NCI-H2196 treated with DMSO at 0.1 percent for 48 hours (cell line): ENCODE results near the gene TNFRSF8.

Experiments
- DNase-seq: peaks from one replicate; lab custom pipeline; 2025; ENCODE audit not compliant: unreplicated experiment; lab: John Stamatoyannopoulos, UW

TNFRSF8 gene

DNA sequence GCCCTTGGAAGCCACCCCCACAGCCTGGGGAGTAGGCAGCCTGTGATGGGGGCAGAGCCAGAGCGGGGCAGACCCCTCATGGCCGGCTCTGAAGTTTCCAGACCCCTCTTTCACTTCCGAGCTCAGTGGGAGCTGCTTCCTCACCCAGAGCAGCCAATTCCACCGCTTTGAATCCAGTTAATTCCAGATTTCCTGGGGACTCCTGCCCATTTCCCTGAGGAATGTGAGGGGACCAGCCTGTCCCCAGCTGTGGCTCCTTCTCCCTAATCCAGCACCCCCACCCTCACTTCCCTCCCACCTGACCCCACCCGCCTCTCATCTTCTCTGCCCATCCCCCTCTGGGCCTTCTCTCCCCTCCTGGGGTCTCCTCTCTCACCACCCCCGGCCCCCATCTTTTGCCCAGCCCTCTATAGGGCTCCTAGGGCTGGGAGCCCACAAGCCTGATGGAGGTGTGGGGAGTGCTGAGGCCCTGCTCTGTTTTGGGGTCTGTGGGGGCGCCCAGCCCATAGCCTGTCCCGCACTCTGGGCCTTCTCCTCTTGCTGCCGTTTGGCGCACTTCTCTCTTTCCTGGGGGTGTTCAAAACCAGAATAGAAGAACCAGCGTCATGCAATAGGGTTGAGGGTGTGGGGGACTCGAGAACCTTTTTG, 77.5 kb downstream of the TNFRSF8 start:
- no peak for DNase-seq

DNA sequence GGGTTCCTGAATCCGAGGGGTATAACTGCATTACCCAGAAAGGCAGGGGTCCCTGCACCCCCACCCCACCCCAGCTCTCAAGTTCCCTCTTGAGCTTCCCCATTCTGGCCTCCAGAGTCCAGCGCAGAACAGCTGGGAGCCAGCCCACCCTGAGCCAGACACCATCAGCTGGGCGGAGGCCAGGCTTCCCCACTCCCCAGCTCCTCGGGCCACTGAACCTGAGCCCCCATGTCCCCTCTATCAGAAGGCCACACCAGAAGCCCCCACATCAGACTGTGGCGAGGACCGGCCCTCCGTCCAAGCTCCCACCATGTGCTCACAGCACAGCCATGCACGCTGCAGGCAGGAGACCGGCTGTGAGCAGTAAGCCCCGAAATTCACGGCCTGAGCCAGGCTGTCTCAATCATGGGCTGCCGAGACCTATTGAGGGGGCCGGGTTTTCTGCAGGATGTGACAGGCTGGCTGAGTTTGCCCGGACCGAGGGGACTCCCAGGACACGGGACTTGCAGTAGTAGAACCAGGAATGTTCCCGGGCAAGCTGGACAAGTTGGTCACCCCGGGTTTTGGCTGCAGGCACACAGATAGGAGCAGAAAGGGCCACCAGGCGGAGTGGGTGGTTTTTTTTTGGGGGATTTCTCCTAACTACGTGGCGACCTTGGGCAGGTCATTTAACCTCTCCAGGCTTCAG, 78.2 kb downstream of the TNFRSF8 start:
- no peak for DNase-seq

DNA sequence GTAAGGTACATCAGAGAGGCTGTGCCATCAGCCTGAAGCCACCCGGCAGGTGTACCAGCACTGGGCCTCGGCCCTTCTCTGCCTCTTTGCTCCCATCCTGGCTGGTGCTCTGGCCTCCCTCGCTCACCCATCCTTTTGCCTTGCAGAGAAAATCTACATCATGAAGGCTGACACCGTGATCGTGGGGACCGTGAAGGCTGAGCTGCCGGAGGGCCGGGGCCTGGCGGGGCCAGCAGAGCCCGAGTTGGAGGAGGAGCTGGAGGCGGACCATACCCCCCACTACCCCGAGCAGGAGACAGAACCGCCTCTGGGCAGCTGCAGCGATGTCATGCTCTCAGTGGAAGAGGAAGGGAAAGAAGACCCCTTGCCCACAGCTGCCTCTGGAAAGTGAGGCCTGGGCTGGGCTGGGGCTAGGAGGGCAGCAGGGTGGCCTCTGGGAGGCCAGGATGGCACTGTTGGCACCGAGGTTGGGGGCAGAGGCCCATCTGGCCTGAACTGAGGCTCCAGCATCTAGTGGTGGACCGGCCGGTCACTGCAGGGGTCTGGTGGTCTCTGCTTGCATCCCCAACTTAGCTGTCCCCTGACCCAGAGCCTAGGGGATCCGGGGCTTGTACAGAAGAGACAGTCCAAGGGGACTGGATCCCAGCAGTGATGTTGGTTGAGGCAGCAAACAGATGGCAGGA, 79.2 kb downstream of the TNFRSF8 start:
- DNase-seq, result no peak

DNA sequence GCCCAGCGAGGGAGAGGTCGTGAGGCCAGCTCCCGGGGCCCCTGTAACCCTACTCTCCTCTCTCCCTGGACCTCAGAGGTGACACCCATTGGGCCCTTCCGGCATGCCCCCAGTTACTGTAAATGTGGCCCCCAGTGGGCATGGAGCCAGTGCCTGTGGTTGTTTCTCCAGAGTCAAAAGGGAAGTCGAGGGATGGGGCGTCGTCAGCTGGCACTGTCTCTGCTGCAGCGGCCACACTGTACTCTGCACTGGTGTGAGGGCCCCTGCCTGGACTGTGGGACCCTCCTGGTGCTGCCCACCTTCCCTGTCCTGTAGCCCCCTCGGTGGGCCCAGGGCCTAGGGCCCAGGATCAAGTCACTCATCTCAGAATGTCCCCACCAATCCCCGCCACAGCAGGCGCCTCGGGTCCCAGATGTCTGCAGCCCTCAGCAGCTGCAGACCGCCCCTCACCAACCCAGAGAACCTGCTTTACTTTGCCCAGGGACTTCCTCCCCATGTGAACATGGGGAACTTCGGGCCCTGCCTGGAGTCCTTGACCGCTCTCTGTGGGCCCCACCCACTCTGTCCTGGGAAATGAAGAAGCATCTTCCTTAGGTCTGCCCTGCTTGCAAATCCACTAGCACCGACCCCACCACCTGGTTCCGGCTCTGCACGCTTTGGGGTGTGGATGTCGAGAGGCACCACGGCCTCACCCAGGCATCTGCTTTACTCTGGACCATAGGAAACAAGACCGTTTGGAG, 80.0 kb downstream of the TNFRSF8 start:
- no peak for DNase-seq

DNA sequence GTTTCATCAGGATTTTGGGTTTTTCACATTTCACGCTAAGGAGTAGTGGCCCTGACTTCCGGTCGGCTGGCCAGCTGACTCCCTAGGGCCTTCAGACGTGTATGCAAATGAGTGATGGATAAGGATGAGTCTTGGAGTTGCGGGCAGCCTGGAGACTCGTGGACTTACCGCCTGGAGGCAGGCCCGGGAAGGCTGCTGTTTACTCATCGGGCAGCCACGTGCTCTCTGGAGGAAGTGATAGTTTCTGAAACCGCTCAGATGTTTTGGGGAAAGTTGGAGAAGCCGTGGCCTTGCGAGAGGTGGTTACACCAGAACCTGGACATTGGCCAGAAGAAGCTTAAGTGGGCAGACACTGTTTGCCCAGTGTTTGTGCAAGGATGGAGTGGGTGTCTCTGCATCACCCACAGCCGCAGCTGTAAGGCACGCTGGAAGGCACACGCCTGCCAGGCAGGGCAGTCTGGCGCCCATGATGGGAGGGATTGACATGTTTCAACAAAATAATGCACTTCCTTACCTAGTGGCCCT, 80.6 kb downstream of the TNFRSF8 start:
- no peak for DNase-seq

DNA sequence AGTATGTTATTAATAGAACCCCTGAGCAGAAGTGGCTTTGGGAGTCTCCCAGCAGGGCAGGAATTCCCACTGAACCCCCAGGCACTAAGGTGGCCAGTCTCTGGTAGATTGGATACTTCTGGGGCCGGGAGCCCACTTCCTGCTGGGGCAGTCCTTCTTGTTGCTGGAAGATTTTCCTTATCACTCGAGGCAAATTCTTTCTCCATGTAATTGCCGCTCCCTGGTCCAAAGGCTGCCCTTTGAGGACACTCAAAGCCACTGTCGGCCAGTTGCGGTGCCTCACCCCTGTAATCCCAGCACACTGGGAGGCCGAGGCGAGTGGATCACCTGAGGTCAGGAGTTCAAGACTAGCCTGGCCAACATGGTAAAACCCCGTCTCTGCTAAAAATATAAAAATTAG, 81.1 kb downstream of the TNFRSF8 start:
- DNase-seq, result no peak

DNA sequence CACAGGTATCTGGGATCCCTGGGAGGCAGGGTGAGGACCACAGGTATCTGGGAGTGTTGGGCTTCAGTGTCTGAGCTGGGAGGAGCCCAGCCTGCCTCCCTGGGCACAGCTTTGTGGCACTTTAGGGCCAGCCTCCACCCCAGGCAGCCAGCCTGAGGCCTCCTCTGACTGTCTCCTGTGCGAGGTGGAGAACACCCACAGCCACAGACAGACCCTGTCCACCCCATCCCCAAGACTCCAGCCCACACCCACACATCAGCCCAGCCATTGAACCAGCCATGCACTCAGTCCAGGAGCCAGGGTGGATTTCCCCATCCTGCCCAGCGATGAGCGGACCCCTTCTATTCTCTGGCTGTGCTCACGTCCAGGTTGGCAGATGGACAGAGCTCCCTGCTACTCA, 81.9 kb downstream of the TNFRSF8 start:
- no peak for DNase-seq

DNA sequence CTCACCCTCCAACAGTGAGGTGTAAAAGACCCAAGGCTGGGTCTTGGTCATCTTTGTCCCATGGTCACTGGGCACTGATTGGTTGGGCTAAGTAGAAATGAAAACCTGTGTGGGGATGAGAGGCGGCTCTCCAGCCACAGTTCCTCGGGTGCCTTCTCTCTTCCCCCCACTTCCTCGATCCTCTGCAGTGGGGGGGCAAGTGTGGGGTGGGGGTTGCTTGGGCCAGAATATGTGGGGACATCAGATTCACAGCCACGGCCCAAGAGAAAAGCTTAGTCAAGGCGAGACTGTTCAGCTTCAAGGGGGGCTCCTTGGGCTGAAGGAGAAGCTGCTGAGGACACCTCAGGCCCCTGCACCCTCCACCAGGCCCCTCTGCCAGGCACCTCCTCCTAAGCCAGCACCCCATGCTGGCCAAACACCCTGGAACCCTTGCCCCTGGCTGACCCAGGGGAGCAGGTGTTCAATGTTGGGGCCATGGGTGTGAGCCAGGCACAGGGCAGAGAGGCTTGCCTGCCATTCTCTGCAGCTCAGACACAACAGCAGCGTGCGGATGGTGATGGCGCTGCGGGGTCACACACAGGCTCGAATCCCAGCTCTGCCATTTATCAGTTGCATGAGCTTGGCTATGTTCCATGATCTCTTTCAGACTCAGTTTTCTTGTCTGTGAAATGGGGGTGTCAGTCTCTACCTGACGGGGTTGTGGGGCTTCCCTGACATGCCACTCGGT, 82.7 kb downstream of the TNFRSF8 start:
- no peak for DNase-seq

DNA sequence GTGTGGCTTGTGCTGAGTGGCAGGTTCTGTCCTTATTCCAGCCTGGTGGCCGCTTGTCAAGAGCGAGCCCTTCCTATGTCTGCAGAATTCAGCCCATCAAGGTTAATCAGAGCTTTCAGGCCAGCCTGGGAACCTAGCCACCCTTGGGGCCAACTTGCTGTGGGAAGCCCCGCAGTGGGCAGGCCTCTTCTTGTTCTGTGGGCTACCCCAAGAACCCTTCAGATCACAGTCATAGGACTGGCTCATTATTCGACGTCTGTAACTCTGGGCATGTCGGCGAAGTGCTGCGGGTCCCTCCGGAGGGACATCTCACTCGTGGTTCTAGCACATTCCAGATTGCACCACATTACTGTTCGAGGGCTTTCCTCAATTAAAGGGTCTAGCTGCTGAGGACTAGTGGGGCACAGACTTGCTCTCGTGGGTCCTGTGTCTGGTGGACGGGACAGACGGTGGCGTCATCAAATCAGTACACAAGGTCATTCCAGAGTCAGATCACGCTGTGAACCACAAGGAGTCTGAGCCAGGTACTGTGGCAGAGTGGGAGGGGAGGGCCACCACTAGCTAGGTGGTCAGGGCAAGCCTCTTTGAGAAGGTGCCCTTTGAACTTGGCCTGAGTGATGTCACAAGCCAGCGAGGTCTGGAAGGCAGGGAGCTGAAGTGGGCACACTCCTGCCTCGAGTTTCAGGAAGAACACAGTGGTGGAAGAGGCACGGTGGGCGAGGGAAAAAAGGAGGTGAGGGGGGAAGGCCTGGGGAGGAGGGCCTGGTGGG, 83.4 kb downstream of the TNFRSF8 start:
- no peak for DNase-seq

DNA sequence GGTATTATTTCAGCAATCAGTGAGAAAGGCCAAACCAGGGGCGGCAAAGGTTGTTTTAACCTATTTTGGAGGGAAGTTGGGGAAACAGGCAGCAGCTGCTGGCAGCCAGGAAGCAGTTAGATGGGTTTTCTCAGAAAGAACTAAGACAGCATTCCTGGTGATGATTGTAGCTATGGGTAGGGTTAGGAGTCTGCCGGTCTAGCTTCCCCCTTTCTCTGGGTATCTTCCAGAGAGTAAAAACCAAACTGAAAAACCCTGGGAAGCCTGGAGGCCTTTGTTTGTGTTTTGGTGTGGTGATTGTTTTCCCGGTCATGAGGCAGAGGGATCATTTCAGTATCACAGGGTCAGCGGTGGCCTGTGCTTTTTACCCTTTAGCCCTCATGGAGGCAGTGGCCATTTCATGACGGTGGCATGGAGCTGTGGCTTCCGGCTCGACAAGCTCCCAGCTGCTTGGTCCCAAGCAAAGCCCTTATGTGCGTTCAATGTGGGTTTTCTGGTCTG, 84.1 kb downstream of the TNFRSF8 start:
- no peak for DNase-seq

DNA sequence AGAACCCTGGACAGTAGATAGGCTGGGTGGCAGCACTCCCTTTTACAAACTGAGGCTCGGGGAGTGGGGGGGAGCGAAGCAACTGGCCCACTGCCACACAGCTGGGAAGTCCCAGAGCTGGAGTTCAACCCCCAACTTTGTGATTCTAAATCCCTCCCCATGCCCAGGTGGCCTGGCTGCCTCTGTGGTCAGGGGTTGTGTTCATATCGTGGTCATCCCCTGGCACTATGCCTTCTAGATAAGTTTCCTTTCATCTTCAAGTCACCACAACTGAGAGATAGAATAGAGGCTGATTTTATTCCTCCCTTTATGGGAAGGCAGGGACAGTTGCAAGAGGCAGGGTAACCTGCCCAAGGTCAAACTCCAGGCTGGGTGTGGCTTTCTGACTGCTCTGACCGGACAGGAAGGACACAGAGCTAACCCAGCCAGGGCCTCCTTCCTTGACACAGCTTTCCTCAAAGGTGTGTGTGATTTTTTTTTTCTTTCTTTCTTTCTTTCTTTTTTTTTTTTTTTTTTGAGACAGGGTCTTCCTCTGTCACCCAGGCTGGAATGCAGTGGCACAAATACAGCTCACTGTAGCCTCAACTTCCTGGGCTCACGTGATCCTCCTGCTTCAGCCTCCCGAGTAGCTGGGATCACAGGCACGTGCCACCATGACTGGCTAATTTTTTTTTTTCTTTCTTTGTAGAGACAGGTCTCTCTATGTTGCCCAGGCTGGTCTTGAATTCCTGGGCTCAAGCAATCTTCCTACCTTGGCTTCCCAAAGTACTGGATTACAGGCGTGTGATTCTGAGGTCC, 85.3 kb downstream of the TNFRSF8 start:
- no peak for DNase-seq

DNA sequence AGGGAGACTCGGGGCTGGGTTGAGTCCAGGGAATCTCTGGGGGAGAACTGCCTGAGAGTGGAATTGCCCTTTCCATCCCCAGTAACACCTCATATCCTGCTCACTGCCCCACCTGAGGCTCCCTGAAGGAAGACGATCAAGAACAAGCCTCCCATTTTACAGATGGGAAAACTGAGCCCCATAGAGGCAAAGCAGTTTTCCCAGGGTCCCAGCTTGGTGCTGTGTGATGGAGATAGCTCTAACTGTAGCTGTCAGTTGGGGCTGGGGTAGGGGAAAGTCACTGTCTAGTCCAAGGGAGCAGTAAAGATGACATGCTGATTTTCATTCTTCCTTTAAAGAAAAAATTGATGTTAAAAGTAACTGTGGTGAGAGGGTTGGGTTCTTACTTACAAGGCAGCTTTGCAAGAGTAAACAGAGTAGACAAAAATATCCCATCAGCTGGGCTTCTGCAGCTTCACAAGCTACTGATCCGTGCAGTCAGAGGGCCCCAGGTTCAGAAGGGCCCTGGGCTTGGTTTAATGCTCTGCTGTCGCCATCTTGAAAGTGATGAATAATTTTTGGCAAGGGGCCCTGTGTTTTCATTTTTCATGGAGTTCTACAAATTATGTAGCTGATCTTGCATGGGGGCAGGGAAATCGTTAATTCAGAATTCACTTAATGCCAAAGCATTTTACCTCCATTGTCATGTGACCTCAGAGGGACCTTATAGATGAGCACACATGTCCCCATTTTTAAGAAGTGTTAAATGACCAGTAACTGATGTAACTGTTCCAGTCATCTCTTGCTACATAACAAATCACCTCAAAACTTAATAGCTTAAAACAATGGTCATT, 86.1 kb downstream of the TNFRSF8 start:
- DNase-seq, result no peak

DNA sequence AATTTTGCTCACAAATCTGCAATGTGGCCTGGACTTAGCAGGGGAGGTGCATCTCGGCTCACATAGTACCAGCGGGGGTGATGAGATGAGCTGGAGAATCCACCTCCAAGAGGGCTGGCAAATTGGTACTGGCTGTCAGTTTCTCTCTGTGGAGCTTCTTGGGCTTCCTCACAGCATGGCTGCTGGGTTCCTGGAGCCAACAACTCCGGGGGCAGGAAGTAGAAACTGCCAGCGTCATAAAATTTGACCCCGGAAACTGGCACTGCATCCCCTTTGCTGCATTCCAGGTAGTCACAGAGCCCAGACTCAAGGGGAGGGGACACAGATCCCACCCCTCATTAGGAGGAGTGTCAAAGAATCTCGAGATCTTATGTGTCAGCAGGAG, 86.7 kb downstream of the TNFRSF8 start:
- DNase-seq, result no peak

DNA sequence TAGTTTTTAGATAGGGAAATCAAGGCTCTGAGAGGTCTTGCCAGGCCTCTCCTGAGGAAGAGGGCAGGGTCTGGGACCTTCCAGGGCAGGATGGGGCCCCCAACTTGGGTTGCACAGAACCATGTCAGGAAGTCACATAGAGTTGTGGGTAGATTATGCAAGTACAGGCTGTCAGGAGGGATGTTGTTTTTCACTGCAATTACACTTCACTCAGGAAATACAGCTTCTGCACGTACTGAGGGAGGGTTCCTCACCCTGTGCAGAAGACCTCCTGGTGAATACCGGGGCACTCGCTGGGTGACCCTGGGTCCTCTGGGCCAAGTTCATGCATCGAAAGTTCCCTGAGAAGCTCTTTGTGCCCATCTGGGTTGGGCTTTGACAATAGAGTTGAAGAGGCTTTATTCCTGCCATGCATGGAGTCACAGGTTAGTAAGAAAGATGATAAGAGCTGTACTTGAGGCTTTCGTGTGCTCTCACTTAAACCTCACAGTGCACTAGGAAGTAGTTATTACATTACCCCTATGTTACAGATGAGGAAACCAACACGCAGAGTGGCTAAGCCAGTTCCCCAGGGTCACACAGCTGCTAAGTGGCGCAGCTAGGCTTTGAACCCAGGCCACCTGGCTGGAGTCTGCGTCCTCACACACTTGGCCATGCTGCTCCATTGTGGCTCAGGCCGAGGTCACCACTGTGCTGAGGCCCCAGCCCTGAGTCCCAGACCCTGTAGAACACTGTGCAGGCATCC, 87.5 kb downstream of the TNFRSF8 start:
- no peak for DNase-seq

DNA sequence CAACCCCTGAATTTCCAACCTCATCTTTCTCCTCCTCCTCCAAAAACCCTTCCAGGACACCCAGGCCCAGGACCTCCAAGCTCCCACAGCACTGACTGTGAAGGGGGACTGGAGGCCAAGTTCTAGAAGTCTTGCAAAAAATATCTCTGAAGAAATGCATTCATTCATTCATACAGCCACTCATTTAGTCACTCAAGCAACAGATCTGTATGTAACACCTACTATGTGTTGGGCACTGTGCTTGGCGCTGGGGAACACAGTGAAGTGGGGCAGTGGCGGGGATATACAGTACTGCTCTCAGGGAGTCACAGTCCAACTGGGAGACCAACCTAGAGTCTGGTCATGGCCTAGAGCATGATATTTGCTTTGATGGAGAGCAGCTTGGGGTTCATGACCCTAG, 88.4 kb downstream of the TNFRSF8 start:
- DNase-seq, result no peak

DNA sequence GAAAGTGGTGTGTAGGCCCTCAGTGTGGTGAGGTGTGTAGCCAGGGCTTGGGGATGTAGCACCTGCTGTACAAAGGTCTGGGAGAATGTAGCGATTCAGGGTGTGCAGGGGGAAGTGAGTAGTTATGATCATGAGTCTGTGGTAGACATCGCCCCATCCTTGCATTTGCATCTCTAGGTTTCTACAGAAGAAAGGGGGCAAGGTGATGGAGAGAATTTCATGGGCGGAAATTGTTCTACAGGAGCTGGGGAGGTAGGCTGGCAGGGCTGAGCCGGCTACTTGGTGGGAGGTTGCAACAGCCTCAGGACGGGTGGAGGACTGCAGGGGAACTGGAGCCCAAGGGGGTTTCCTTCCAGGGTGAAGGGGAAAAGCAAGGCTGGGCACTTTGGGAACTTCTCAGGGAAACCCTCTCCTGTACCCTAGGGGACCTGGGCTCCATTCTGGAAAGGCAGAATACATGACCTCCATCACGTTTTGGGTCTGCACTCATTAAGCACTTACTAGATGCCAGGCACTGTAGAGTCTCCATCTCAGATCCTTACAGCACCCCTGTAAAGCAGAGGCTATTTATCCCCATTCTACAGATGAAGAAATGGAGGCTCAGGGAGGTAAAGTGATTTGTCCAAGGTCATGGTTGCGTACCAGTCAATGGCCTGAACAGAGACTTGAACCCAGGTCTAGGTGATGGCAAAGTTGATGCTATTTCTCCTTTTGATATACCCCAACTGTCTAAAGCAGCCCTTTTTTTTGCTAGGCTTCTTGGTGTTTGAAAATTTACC, 89.2 kb downstream of the TNFRSF8 start:
- DNase-seq, result no peak
